Measurements from ENCODE around the gene SLC25A25. TPM values are rescaled to one million over a fixed set of nuclear protein-coding genes. Genes with fewer than 3 reads are reported as not detected.

Gene SLC25A25
- total RNA-seq, 2 donors from 2014 or later = 20.5 to 26.2 TPM

DNA sequence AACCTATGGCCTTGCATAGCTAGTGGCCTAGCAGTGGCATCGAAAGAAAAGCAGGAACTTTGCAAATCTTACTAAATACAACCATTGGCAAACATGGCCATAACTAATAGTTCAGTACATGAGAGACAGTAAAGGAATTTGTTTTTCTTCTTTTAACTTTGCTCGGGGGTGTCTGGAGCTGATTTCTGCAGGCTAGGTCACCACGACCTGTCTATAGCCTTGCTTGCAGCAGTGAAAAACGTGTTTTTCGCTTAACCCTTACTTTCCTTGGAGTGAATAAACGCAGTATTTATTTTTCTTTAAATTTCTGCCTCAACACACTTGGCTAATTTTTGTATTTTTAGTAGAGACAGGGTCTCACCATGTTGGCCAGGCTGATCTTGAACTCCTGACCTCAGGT lies 20.8 kb upstream of the SLC25A25 start:
- ATAC-seq = no peak
- intact Hi-C loops (cut with DNase I, micrococcal nuclease) = no loop called here
- no peak for DNase-seq

DNA sequence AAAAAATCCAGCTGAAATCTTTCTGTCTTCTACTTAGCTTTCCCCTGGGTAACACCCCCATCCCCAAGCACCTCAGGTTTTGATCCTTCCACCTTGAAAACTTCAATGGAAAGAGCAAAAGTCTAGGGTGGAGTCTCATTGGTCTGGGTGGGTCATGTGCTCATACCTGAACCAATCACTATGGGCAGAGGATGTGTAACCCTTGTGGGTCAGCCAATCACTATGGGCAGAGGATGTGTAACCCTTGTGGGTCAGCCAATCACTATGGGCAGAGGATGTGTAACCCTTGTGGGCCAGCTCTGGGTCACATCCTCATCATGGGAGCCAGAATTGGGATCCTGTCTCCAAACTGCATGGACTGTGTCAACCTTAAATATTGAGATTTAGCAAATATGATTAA lies 19.4 kb upstream of the SLC25A25 start:
- DNase-seq (no peak), ATAC-seq (no peak)
- intact Hi-C loops (cut with DNase I, micrococcal nuclease) = no loop called here

DNA sequence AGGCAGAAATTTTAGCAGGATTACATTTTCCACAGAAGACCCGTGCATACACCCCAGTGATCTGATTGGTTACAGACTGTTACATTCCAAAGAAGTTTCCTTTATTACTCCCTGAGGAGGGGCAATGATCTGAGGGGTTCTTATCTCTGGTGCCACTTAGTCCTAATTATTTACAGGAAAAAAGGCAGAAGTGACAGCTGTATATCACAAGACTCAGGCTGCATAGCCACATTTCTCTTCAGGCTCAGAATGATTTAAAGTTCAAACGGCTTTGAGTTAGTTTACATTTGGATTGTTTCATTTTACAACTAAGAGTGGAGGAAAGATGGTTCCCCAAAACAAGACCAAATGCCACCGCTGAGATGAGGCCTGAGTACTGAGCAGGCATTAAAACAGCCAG lies 18.2 kb upstream of the SLC25A25 start:
- DNase-seq = no peak
- no peak for ATAC-seq
- intact Hi-C loops (cut with DNase I, micrococcal nuclease) = no loop called here

DNA sequence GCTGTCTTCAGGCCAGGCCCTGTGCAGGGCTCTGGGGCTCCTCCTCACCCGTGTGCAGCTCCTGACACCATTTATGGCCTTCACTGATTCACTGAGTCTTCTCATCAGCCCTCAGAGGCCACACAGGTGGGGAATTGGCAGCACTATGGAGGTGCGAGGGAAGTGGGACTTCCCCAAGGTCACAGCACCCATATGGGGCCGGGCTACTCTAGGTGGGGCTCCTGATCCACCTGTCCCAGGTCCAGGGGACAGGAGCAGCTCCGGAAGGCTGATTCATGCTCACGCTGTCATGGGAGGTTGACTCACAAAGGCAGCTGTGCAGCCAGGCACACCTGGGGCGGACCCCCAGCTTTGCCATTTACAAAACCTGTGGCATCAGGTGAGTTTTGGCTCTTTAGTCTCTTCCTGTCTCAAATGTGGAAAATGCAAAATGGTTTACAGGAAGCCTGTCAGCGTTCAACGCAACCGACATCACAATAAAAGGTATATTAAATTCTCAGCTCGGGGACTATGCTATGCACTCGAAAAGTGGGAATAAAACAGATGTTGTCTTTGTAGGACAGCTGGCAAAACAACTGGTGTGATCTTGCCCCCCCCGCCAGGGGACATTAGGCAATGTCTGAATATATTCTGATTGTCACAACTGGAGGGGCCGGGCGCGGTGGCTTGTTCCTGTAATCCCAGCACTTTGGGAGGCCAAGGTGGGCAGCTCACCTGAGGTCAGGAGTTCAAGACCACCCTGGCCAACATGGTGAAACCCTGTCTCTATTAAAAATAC lies 15.9 kb upstream of the SLC25A25 start:
- peak; percentile 89 for ATAC-seq
- intact Hi-C loops (cut with DNase I, micrococcal nuclease) = no loop called here
- DNase-seq = peak; percentile 52 to 86

DNA sequence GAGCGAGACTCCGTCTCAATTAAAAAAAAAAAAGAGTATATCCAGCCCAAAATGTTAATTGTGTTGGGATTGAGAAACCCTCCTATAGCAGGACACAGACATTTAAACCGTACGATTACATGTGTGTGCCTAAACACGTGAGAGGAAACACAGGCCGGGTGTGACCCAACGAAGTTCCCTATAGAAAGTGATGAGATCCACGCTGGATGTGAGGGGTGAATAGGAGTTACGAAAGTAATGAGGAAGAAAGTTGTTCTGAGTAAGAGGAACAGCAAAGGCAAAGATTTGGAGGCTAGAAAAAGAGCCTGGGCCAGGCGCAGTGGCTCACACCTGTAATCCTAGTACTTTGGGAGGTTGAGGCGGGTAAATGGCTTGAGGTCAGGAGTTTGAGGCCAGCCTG lies 14.5 kb upstream of the SLC25A25 start:
- no peak for DNase-seq
- no peak for ATAC-seq
- intact Hi-C loops (cut with DNase I, micrococcal nuclease) = no loop called here

DNA sequence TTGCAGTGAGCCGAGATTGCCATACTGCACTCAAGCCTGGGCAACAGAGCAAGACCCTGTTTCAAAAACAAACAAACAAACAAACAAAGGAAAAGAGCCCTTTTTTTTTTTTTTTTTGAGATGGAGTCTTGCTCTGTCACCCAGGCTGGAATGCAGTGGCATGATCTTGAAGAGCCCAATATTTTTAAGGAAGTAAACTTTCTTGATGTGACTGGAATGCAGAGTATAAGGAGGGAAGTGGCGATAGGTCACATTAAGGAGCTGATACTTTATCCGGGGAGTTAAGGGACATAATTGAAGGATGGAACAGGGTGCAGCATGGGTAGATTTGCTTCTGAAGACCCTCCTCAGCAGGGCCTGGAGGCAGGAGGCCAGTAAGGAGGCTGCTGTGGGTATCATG lies 13.9 kb upstream of the SLC25A25 start:
- intact Hi-C loops (cut with DNase I, micrococcal nuclease) = no loop called here
- DNase-seq = no peak
- no peak for ATAC-seq

DNA sequence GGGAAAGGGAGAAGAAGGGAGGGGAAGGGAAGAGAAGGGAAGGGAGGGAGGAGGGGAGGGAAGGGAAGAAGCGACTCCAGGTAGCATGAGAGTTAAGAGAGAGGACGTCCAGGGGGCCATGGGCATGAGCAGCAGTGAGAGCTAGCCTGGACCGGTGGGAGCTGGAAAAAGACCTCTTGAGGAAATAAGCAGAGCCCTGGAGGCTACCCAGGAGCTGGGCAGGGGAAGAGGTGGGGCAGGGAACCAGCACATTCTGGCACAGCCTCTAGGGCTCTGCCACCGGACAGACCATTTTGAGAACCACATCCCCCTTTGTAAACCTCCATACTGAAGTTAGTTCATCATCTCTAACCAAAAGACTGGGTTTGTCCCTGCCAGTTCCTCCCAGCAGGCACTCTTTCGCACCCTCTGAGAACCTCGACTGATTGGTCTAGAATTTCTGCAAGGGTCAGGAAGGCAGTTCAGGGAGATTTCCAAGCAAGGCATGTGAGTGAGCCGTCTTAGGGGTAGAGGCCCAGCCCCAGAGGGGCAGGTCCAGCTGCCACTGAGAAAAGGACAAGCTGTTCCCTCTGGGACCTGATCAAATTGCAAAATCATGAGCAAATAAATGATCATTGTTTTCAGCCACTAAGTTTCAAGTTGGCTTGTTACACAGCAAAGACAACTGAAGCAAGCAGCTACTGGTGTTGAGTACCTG lies 12.5 kb upstream of the SLC25A25 start:
- DNase-seq (peak in 1 of 2 donors; percentile 61), ATAC-seq (no peak)
- intact Hi-C loops (cut with DNase I, micrococcal nuclease) = no loop called here

DNA sequence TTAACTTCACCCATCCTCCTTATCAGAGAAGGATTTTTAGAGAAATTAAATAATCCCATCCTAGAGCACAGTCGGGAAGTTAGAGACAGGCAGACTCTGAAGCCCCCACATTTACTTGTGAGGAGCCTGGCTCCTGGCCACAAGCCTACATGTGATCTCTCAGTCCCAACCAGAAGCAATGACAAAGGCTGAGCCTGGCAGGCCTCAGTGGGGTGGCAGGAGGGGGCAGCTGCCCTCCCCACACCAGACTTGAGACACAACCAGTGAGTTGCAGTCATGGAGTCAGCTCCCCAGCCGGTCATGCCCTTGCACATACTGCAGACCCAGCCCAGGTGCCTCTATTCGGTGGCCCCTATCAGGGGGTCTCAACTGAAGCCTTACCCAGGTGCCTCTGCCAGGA lies 11.9 kb upstream of the SLC25A25 start:
- no peak for ATAC-seq
- DNase-seq = no peak
- intact Hi-C loops (cut with DNase I, micrococcal nuclease) = no loop called here

DNA sequence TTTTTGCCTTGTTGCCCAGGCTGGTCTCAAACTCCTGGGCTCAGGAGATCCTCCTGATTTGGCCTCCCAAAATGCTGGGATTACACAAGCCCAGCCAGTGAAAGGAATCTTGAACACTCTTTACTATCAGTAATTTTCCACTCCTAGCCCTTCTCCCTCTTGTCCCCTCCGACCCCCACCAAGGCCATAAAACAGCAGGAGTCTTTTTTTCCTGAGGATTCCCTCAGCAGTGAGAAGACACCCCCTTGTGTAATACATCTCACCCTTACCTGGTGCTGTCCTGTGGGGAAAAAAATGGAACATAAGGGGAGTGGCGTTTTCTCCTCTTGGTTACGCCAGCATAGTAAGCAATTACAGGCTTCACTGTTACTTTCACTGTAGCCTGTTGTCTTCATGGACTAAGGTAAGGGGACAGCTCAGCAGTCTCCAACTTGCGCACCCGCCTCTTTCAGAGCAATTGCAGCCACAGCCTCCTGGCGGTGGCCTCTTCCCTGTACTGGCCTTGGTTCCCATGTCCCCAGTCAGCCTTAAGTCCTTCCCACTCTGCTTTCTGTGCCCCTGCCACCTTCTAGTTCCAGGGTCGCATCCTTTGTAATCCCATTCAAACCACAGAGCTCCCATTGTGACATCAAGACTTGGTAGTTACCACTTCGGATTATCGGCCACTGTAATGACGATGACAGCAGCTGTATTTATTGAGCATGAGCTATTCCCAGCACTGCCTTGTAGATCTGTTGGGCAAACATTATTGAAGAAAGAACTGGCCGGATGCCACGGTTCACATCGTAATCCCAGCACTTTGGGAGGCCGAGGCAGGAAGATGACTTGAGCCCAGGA lies 10.9 kb upstream of the SLC25A25 start:
- peak; percentile 63 for ATAC-seq
- intact Hi-C loops (cut with DNase I, micrococcal nuclease) = no loop called here
- DNase-seq = peak; percentile 77 to 80

DNA sequence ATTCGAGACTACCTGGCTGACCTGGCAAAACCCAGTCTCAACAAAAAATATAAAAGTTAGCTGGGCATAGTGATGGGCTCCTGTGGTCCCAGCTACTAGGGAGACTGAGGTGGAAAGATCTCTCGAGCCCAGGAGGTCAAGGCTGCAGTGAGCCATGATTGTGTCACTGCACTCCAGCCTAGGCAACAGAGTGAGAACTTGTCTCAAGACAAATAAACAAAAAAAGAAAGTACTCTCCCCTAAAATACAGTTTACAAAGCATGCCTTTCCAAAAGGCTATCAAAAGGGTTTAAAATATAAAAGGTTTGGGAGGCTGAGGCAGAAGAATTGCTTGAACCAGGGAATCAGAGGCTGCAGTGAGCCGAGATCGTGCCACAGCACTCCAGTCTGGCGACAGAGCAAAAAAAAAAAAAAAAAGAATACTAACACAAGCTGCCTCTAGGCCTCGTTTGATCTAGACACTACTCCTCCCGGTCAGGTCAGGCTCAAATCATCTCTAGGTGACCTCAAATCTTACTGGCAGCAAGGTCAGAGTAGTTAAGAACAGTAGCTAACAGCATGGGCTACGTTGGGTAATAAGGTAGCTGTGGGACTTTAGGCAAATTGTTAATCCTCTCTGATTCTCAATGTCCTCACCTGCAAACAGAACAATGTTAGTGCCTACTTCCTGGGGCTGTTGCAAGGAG lies 10.2 kb upstream of the SLC25A25 start:
- intact Hi-C loops (cut with DNase I, micrococcal nuclease) = no loop called here
- ATAC-seq (no peak), DNase-seq (no peak)

DNA sequence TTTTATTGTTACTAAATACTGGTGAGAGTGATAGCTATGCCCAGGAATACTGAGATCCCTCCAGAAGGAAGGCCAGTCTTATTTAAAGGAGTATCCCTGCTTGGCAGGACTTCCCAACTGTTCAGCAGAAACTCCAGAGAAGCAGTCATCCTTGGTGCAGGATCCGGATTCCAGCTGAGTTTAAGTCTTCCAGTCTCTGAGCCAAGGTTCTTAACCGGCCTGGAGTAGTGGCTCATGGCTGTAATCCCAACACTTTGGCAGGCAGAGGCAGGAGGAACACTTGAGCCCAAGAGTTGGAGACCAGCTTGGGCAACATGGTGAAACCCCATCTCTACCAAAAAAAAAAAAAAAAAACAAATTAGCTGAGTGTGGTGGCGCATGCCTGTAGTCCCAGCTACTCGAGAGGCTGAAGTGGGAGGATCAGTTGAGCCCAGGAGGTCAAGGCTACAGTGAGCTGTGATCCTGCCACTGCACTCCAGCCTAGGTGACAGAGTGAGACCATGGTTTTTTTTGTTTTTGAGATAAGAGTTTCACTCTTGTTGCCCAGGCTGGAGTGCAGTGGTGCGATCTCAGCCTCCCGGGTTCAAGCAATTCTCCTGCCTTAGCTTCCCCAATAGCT lies 8.6 kb upstream of the SLC25A25 start:
- DNase-seq (peak in 1 of 2 donors; percentile 8), ATAC-seq (peak; percentile 59)
- intact Hi-C loops (cut with DNase I, micrococcal nuclease) = no loop called here

DNA sequence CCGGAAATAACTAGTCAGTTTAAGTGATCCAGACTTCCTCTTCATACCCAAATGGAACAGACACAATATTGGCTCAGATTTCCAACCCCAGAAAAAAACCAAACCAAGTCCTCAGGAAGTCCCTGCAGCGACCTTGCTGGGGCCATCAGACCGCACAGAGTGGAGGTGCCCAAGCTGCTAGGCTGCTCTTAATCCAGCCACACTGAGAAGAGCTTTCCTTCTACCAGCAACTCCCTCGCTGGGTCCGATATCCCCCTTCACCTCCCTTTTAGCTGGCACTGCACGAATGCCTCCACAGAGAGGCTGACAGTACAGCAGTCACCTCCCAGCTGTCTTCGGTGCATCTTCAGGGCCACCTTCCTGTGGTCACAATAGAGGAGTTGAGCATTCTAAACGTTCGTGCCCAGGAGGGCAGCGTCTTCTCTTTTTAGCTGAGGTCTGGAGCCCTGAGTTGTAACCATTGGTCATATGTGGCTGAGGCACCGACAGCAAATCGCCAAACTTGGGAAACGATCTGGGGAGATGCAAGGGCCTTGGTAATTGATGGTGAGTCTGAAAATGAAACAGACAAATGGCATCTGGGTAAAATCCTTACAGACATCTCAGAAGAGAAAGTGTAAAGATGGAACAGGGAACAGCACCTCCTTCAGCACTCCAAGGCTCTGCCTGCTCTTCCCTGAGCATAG lies 6.6 kb upstream of the SLC25A25 start:
- peak in 1 of 2 donors; percentile 15 for DNase-seq
- intact Hi-C loops (cut with DNase I, micrococcal nuclease) = no loop called here
- peak; percentile 37 for ATAC-seq

DNA sequence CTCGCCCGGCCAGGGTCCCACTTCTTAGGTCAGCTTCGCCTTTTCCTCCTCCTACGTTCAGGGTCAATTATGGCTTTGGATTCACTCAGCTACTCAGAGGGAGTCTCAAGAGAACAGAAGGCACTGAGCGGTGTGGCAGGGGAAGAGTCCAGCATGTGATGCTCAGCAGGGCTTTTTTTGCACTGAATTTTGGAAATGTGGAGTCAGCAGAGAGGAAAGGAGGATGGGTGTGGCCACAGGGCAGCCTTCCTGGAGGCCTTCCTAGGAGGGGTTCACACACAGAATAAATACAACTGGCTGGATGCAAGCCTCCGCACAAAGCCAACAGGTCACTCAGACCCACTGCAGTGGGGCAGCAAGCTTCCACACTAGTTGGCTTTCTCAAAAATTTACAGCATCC lies 5.8 kb upstream of the SLC25A25 start:
- DNase-seq (no peak), ATAC-seq (no peak)
- intact Hi-C loops (cut with DNase I, micrococcal nuclease) = no loop called here

DNA sequence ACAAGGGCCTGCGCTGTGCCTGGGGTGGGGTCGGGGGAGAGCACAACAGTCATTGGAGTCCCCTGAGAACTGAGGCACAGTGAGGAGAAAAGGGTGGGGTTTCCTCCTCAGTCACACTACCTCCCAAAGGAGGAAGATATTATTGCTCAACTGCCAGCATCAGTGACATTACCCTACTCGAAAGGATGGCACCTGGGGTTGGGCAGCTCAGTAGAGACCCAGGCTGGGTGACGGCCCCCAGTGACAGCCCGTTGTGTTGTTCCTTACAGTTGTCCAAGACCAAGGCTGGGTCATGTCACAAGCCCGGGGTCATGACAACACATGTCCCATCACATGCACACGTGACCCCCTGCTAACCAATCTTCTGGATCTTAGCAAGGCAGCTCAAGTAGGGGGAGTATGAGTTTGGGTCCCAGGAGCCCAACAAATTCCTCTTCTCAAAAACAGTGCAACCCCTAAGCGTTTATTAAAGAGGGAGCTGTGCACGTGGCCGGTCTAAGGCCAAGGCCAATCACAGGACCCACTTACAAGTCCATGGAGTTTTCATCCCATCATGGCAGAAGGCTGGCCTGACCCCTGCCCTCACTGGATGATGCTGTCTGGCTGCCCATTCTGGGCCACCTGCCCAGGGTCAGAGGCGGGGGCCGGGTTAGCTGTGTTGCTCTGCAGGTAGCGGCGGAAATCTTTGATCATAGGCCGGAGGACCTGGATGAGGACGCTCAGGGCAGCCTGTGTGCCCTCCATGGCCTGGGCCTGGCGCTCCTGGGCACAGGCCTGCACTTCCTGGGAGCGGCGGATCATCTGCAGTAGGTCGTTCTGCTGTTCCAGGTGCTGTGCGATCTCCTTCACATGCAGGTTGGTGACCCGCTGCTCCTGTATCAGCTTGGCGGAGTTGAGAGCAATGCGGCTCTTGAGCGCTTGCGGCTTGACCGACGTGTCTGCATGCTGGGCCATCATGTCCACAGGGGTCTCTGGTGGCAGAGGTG lies 4.9 kb upstream of the SLC25A25 start:
- no peak for ATAC-seq
- intact Hi-C loops (cut with DNase I, micrococcal nuclease) = no loop called here
- no peak for DNase-seq

DNA sequence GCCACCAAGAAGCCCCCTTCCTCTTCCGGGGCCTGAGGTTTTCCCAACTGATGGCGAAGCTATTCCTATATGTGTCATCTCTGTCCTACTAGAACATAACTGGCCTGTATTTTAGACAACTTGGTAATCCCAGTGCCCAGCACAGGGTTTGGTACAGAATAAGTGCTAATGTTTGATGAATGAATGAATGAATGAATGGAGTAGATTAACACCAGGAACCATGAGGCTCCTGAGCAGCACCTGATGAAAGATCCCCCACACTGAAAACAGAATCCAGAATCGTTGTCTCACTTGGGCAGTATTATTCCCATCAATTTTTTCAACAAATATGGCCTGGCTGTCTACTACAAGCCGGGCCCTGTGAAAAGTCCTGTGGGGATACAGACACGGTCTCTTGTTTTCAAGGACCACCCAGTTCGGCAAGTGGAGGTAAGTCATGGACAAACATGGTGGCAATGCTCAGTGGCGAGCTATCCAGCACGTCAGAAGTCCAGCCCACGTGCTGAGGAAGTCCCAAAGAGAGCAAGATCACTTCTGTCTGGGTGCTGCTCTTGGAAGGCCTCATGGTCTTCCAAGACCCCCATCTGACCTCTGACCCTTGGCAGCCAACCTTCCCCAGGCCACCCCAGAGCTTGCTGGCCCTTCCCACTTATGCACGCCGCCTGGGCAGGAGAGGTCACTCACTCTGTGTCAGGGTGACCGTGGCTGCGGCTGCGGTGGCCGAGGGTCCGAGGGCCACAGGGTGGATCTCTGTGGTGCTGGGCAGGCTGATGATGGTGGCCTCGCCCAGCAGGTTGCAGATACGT lies 1.9 kb upstream of the SLC25A25 start:
- no peak for DNase-seq
- intact Hi-C loops (cut with DNase I, micrococcal nuclease) = no loop called here
- ATAC-seq = no peak
